Panc1 (cell line): ENCODE results near the gene RIPPLY3. TPM values are rescaled to one million over a fixed set of nuclear protein-coding genes. Genes with fewer than 3 reads are reported as not detected.
"Not testable (repeated sequence)": the region's sequence is repeated elsewhere in the genome, so short reads cannot be mapped to it uniquely, and the experiment has no call there.

Experiments
- ATAC-seq: fragments of 200-7000 bp; cut with Tn5 transposase; 2 replicates; pipeline ENCODE4 v1.9.1; 2020; ENCODE audit warnings: mild to moderate bottlenecking, moderate library complexity
- BruUV-seq: library from RNA; stranded (reverse); fragments of 400-500 nt; replicated peaks from 2 replicates; lab custom pipeline; 2021; lab: Mats Ljungman, UMichigan
- CTCF ChIA-PET: fragments of 300-600 bp; sonication (Branson Sonifier 250); formaldehyde crosslinking; loops from one replicate; lab custom pipeline; 2022; ENCODE audit warnings: antibody characterized with exemption; lab: Charles Lee
- POLR2A ChIA-PET: fragments of 300-600 bp; sonication (Branson Sonifier 250); formaldehyde crosslinking; loops from one replicate; lab custom pipeline; 2022; ENCODE audit warnings: antibody characterized with exemption; lab: Charles Lee
- DNase-seq: peaks from one replicate; pipeline ENCODE4 v3.0.0-alpha.2; 2010; ENCODE audit warnings: low read depth, low spot score
- H3K27ac ChIP-seq: 2 replicates; pipeline ENCODE4 v1.5.1; 2011; ENCODE audit warnings: mild to moderate bottlenecking, low read length, inconsistent platforms
- H3K27me3 ChIP-seq: fragments of 200-500 bp; sonication (Bioruptor generic); 2 replicates; pipeline ENCODE4 v1.6.0; 2014; ENCODE audit warnings: low read length, inconsistent platforms; ENCODE audit not compliant: control insufficient read depth, insufficient read depth
- H3K36me3 ChIP-seq: fragments of 200-500 bp; sonication (Bioruptor generic); 2 replicates; pipeline ENCODE4 v1.5.1; 2014; ENCODE audit warnings: inconsistent platforms, mild to moderate bottlenecking, low read length, moderate library complexity; ENCODE audit not compliant: control insufficient read depth, insufficient read depth
- H3K4me1 ChIP-seq: 2 replicates; pipeline ENCODE4 v1.5.1; 2011; ENCODE audit warnings: inconsistent platforms, mild to moderate bottlenecking, low read length, moderate library complexity; ENCODE audit not compliant: control insufficient read depth, insufficient read depth
- H3K4me3 ChIP-seq, 2 experiments: 2 replicates each; pipeline ENCODE4 v1.5.1; 2011 to 2012; ENCODE audit warnings: low read depth in 2 of 2, low read length in 2 of 2, mild to moderate bottlenecking in 2 of 2, inconsistent platforms in 1 of 2, moderate library complexity in 1 of 2
- H3K9me3 ChIP-seq: fragments of 200-500 bp; sonication (Bioruptor generic); 2 replicates; pipeline ENCODE4 v1.5.1; 2014; ENCODE audit warnings: low read depth, mild to moderate bottlenecking, inconsistent platforms, low read length, moderate library complexity; ENCODE audit not compliant: control insufficient read depth, insufficient read depth
- POLR2AphosphoS5 ChIP-seq: IDR thresholded peaks from 2 replicates; pipeline ENCODE4 v1.6.1; 2012; ENCODE audit warnings: mild to moderate bottlenecking, low read depth, low read length, moderate library complexity
- SIN3A ChIP-seq: IDR thresholded peaks from 2 replicates; pipeline ENCODE4 v1.6.1; 2012; ENCODE audit warnings: low read depth, mild to moderate bottlenecking, low read length, moderate library complexity, borderline replicate concordance; ENCODE audit not compliant: insufficient read depth
- TCF7L2 ChIP-seq: IDR thresholded peaks from 2 replicates; pipeline ENCODE4 v1.6.1; 2011; ENCODE audit warnings: mild to moderate bottlenecking, low read depth, low read length, inconsistent platforms
- in situ Hi-C: cut with HindIII; loops from 2 replicates; pipeline ENCODE4 v1.10.0; 2016; ENCODE audit warnings: low sequenced_read_pairs, low pct_unique_long_range_greater_than_20kb
- intact Hi-C: fragments of 100-400 bp; cut with micrococcal nuclease; formaldehyde crosslinking; loops from one replicate; pipeline ENCODE4 v1.10.0; 2022; ENCODE audit not compliant: unreplicated experiment
- total RNA-seq: library from RNA; stranded (reverse); gene quantifications from one replicate; pipeline ENCODE4 v1.2.1, GENCODE V29; 2021; ENCODE audit not compliant: unreplicated experiment
- TF ChIP-seq, protein P1 (sequence below): fragments of 450-650 bp; IDR thresholded peaks from 2 replicates; pipeline ENCODE4 v1.5.1; 2017; ENCODE audit warnings: mild to moderate bottlenecking
- TF ChIP-seq, protein P2 (sequence below), 2 experiments: IDR thresholded peaks; 2 replicates each; pipeline ENCODE4 v1.6.1; 2011 to 2012; ENCODE audit warnings: low read depth in 2 of 2, control low read depth in 1 of 2, low read length in 1 of 2, mild to moderate bottlenecking in 1 of 2, moderate library complexity in 1 of 2; ENCODE audit not compliant: insufficient read depth in 1 of 2

The RIPPLY3 gene
- total RNA-seq, 1 experiment from 2014 or later = 1.2 TPM

GRCh38 chr21:37045556-37045955 is 39.1 kb downstream of the RIPPLY3 start:
- no peaks in the 10 kb centered on the region for H3K27me3 ChIP-seq
- H3K4me3 ChIP-seq = no peak overlapping the region
- intact Hi-C loops (no loop called here), in situ Hi-C loops (no loop called here)
- ChIA-PET CTCF (no interaction called here), POLR2A (interaction anchor here (0.6 kb wide), 1 partner anchor 638 kb away, joined by 4 read pairs; no protein-coding TSS in a partner anchor)
- H3K36me3 ChIP-seq = no peaks in the 10 kb centered on the region
- no peaks in the 10 kb centered on the region for H3K9me3 ChIP-seq
- TF ChIP-seq TCF7L2 (no peak), POLR2AphosphoS5 (no peak), SIN3A (no peak)
- TF ChIP-seq, protein P1, sequence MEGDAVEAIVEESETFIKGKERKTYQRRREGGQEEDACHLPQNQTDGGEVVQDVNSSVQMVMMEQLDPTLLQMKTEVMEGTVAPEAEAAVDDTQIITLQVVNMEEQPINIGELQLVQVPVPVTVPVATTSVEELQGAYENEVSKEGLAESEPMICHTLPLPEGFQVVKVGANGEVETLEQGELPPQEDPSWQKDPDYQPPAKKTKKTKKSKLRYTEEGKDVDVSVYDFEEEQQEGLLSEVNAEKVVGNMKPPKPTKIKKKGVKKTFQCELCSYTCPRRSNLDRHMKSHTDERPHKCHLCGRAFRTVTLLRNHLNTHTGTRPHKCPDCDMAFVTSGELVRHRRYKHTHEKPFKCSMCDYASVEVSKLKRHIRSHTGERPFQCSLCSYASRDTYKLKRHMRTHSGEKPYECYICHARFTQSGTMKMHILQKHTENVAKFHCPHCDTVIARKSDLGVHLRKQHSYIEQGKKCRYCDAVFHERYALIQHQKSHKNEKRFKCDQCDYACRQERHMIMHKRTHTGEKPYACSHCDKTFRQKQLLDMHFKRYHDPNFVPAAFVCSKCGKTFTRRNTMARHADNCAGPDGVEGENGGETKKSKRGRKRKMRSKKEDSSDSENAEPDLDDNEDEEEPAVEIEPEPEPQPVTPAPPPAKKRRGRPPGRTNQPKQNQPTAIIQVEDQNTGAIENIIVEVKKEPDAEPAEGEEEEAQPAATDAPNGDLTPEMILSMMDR = no peak
- TF ChIP-seq, protein P2, sequence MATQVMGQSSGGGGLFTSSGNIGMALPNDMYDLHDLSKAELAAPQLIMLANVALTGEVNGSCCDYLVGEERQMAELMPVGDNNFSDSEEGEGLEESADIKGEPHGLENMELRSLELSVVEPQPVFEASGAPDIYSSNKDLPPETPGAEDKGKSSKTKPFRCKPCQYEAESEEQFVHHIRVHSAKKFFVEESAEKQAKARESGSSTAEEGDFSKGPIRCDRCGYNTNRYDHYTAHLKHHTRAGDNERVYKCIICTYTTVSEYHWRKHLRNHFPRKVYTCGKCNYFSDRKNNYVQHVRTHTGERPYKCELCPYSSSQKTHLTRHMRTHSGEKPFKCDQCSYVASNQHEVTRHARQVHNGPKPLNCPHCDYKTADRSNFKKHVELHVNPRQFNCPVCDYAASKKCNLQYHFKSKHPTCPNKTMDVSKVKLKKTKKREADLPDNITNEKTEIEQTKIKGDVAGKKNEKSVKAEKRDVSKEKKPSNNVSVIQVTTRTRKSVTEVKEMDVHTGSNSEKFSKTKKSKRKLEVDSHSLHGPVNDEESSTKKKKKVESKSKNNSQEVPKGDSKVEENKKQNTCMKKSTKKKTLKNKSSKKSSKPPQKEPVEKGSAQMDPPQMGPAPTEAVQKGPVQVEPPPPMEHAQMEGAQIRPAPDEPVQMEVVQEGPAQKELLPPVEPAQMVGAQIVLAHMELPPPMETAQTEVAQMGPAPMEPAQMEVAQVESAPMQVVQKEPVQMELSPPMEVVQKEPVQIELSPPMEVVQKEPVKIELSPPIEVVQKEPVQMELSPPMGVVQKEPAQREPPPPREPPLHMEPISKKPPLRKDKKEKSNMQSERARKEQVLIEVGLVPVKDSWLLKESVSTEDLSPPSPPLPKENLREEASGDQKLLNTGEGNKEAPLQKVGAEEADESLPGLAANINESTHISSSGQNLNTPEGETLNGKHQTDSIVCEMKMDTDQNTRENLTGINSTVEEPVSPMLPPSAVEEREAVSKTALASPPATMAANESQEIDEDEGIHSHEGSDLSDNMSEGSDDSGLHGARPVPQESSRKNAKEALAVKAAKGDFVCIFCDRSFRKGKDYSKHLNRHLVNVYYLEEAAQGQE (IDR thresholded peaks at IDR 0.05; ENCODE audit: insufficient read depth in 1 of 2, low read depth in 2 of 2, low read length in 1 of 2) = no peak
- ATAC-seq (no peak), DNase-seq (no peak)
- H3K27ac ChIP-seq = no peak overlapping the region
- no peaks in the 10 kb centered on the region for H3K4me1 ChIP-seq
- BruUV-seq = no TSS peak

GRCh38 chr21:37047079-37047478 is 40.6 kb downstream of the RIPPLY3 start:
- Histone ChIP-seq H3K9me3 (no peaks in the 10 kb centered on the region), H3K27me3 (no peaks in the 10 kb centered on the region), H3K27ac (no peak overlapping the region), H3K4me1 (no peaks in the 10 kb centered on the region), H3K4me3 (no peak overlapping the region), H3K36me3 (no peaks in the 10 kb centered on the region)
- BruUV-seq = no TSS peak
- TF ChIP-seq POLR2AphosphoS5 (no peak), SIN3A (no peak), TCF7L2 (no peak)
- TF ChIP-seq, protein P2 (IDR thresholded peaks at IDR 0.05; ENCODE audit: insufficient read depth in 1 of 2, low read depth in 2 of 2, low read length in 1 of 2) = no peak
- TF ChIP-seq, protein P1 = no peak
- CTCF ChIA-PET = no interaction called here
- DNase-seq (no peak), ATAC-seq (no peak)
- intact Hi-C loops (no loop called here), in situ Hi-C loops (no loop called here)
- POLR2A ChIA-PET = no interaction called here

DNA sequence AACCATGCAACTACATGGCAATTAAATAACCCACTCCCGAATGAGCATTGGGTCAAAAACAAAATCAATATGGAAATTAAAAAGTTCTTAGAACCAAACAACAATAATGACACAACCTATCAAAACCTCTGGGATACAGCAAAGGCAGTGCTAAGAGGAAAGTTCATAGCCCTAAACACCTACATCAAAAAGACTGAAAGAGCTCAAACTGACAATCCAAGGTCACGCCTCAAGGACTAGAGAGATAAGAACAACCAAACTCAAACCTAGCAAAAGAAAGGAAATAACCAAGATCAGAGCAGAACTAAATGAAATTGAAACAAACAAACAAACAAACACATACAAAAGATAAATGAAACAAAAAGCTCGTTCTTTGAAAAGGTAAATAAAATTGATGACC is 43.2 kb downstream of the RIPPLY3 start:
- intact Hi-C loops = not testable (repeated sequence)

More for the DNA sequence above, 43.2 kb downstream of the RIPPLY3 start:
- H3K27me3 ChIP-seq, H3K9me3 ChIP-seq, H3K4me1 ChIP-seq, H3K4me3 ChIP-seq, ATAC-seq, in situ Hi-C loops, BruUV-seq, H3K27ac ChIP-seq, DNase-seq, H3K36me3 ChIP-seq, CTCF ChIA-PET, POLR2A ChIA-PET: not testable (repeated sequence)
